Measurements from ENCODE around the gene POMT2. TPM values are rescaled to one million over a fixed set of nuclear protein-coding genes. Genes with fewer than 3 reads are reported as not detected.

The POMT2 gene
- total and polyA plus RNA-seq, 9 donors, result 6.7 to 35.3 (median 16.1) TPM

GRCh38 chr14:77329872-77330271, 9.2 kb upstream of the POMT2 start:
- no peaks in the 10 kb centered on the region for H3K36me3 ChIP-seq
- no peak overlapping the region for H3K4me3 ChIP-seq
- H3K27me3 ChIP-seq, result no peaks in the 10 kb centered on the region
- no peak for DNase-seq
- H3K27ac ChIP-seq, result no peak overlapping the region
- no peak for TF ChIP-seq CTCF (IDR thresholded peaks at IDR 0.05)
- TF ChIP-seq EP300 (IDR thresholded peaks at IDR 0.05), result no peak
- TF ChIP-seq POLR2A (IDR thresholded peaks at IDR 0.05), result no peak
- WGBS, 3 donors, result 68 to 83% (median 72%) methylated on average over 7 of the region's 7 CpGs
- H3K9me3 ChIP-seq, result no peaks in the 10 kb centered on the region
- intact Hi-C loops (cut with DNase I), result loop anchor here in 1 of 4 donors (10.0 kb wide), 1 partner anchor 125 kb away; the partner anchor contains the start of genes AHSA1 and VIPAS39
- no peaks in the 10 kb centered on the region for H3K4me1 ChIP-seq (ENCODE audit: insufficient read depth)

- Histone ChIP-seq H3K9me3 (no peaks in the 10 kb centered on the region), H3K4me1 (ENCODE audit: insufficient read depth) (no peaks in the 10 kb centered on the region), H3K27ac (no peak overlapping the region), H3K36me3 (no peaks in the 10 kb centered on the region), H3K4me3 (no peak overlapping the region), H3K27me3 (no peaks in the 10 kb centered on the region)
- WGBS, 3 donors, result 88 to 100% (median 89%) methylated on average over 1 of the region's 1 CpG
- intact Hi-C loops (cut with DNase I), result loop anchor here in 1 of 4 donors (10.0 kb wide), 1 partner anchor 128 kb away; the partner anchor contains the start of genes AHSA1 and VIPAS39
- TF ChIP-seq EP300 (IDR thresholded peaks at IDR 0.05) (no peak), POLR2A (IDR thresholded peaks at IDR 0.05) (no peak), CTCF (IDR thresholded peaks at IDR 0.05) (no peak)
- DNase-seq, result no peak
Observed at GRCh38 chr14:77327111-77327510, 6.4 kb upstream of the POMT2 start.

GRCh38 chr14:77325746-77326094, 5.0 kb upstream of the POMT2 start:
- Histone ChIP-seq H3K36me3 (no peaks in the 10 kb centered on the region), H3K27ac (no peak overlapping the region), H3K9me3 (no peaks in the 10 kb centered on the region), H3K27me3 (no peaks in the 10 kb centered on the region), H3K4me1 (ENCODE audit: insufficient read depth) (no peaks in the 10 kb centered on the region), H3K4me3 (no peak overlapping the region)
- no peak for DNase-seq
- 77 to 90% (median 86%) methylated on average over 3 of the region's 3 CpGs for WGBS, 3 donors
- intact Hi-C loops (cut with DNase I), result loop anchor here in 1 of 4 donors (10.0 kb wide), 1 partner anchor 129 kb away; the partner anchor contains the start of genes AHSA1 and VIPAS39
- no peak for TF ChIP-seq POLR2A (IDR thresholded peaks at IDR 0.05)
- TF ChIP-seq EP300 (IDR thresholded peaks at IDR 0.05), result no peak
- TF ChIP-seq CTCF (IDR thresholded peaks at IDR 0.05), result no peak

- Histone ChIP-seq H3K4me3 (no peak overlapping the region), H3K27ac (no peak overlapping the region), H3K9me3 (no peaks in the 10 kb centered on the region), H3K36me3 (no peaks in the 10 kb centered on the region), H3K4me1 (ENCODE audit: insufficient read depth) (no peaks in the 10 kb centered on the region), H3K27me3 (no peaks in the 10 kb centered on the region)
- DNase-seq, result no peak
- WGBS, 3 donors, result 68 to 72% (median 72%) methylated on average over 11 of the region's 11 CpGs
- TF ChIP-seq POLR2A (IDR thresholded peaks at IDR 0.05), result no peak
- no peak for TF ChIP-seq CTCF (IDR thresholded peaks at IDR 0.05)
- no peak for TF ChIP-seq EP300 (IDR thresholded peaks at IDR 0.05)
- intact Hi-C loops (cut with DNase I), result loop anchor here in 2 of 4 donors (5.0 to 10.0 kb wide), 2 partner anchors 130 to 132 kb away; partner anchors contain the start of genes AHSA1 (in 2 of the 2) and VIPAS39 (in 2 of the 2)
Observed at GRCh38 chr14:77324816-77325745, 4.4 kb upstream of the POMT2 start.
